ENCODE results near the gene TSC22D2. TPM values are rescaled to one million over a fixed set of nuclear protein-coding genes. Genes with fewer than 3 reads are reported as not detected.
A peak's percentile ranks its signal among the peaks of the same experiment; 100 is the strongest.

The TSC22D2 gene
- total and polyA plus RNA-seq, 2 experiments from 2014 or later, result 22.6 to 25.6 TPM

- H3K36me3 ChIP-seq, result peaks cover 4% of the 10 kb centered on the region
- DNase-seq (ENCODE audit: low read depth in 1 of 2, low spot score in 1 of 2), result no peak
- no peaks in the 10 kb centered on the region for H3K9me3 ChIP-seq (ENCODE audit: low read depth)
- peaks cover 9% of the 10 kb centered on the region for H3K4me1 ChIP-seq (ENCODE audit: low read depth)
- TF ChIP-seq CTCF (IDR thresholded peaks at IDR 0.05; ENCODE audit: low read depth, low read length), result no peak
- no peak overlapping the region for H3K4me3 ChIP-seq
- no peaks in the 10 kb centered on the region for H3K27me3 ChIP-seq
- no peak overlapping the region for H3K27ac ChIP-seq
These were observed 21.9 kb downstream of the TSC22D2 start for GRCh38 chr3:150429767-150430671.

- H3K27ac ChIP-seq, result no peak overlapping the region
- DNase-seq (ENCODE audit: low read depth in 1 of 2, low spot score in 1 of 2), result no peak
- H3K27me3 ChIP-seq, result no peaks in the 10 kb centered on the region
- H3K36me3 ChIP-seq, result no peaks in the 10 kb centered on the region
- H3K9me3 ChIP-seq (ENCODE audit: low read depth), result no peaks in the 10 kb centered on the region
- no peak overlapping the region for H3K4me3 ChIP-seq
- TF ChIP-seq CTCF (IDR thresholded peaks at IDR 0.05; ENCODE audit: low read depth, low read length), result no peak
- H3K4me1 ChIP-seq (ENCODE audit: low read depth), result peaks cover 27% of the 10 kb centered on the region
These were observed 25.2 kb downstream of the TSC22D2 start for GRCh38 chr3:150433347-150433746.

- TF ChIP-seq CTCF (IDR thresholded peaks at IDR 0.05; ENCODE audit: low read depth, low read length), result no peak
- no peaks in the 10 kb centered on the region for H3K9me3 ChIP-seq (ENCODE audit: low read depth)
- H3K27me3 ChIP-seq, result no peaks in the 10 kb centered on the region
- H3K27ac ChIP-seq, result no peak overlapping the region
- H3K36me3 ChIP-seq, result no peaks in the 10 kb centered on the region
- no peak for DNase-seq (ENCODE audit: low read depth in 1 of 2, low spot score in 1 of 2)
- H3K4me1 ChIP-seq (ENCODE audit: low read depth), result peaks cover 27% of the 10 kb centered on the region
- H3K4me3 ChIP-seq, result no peak overlapping the region
These were observed 26.1 kb downstream of the TSC22D2 start for GRCh38 chr3:150434234-150434633.

- H3K36me3 ChIP-seq, result no peaks in the 10 kb centered on the region
- no peaks in the 10 kb centered on the region for H3K27me3 ChIP-seq
- no peak for DNase-seq (ENCODE audit: low read depth in 1 of 2, low spot score in 1 of 2)
- H3K9me3 ChIP-seq (ENCODE audit: low read depth), result no peaks in the 10 kb centered on the region
- TF ChIP-seq CTCF (IDR thresholded peaks at IDR 0.05; ENCODE audit: low read depth, low read length), result no peak
- no peak overlapping the region for H3K4me3 ChIP-seq
- H3K4me1 ChIP-seq (ENCODE audit: low read depth), result peaks cover 27% of the 10 kb centered on the region
- H3K27ac ChIP-seq, result peak overlapping the region; percentile 59
These were observed 28.1 kb downstream of the TSC22D2 start for GRCh38 chr3:150436161-150436560.

- peaks cover 18% of the 10 kb centered on the region for H3K4me1 ChIP-seq (ENCODE audit: low read depth)
- H3K27ac ChIP-seq, result no peak overlapping the region
- no peak for DNase-seq (ENCODE audit: low read depth in 1 of 2, low spot score in 1 of 2)
- H3K36me3 ChIP-seq, result no peaks in the 10 kb centered on the region
- no peak overlapping the region for H3K4me3 ChIP-seq
- H3K27me3 ChIP-seq, result no peaks in the 10 kb centered on the region
- no peaks in the 10 kb centered on the region for H3K9me3 ChIP-seq (ENCODE audit: low read depth)
- no peak for TF ChIP-seq CTCF (IDR thresholded peaks at IDR 0.05; ENCODE audit: low read depth, low read length)
These were observed 31.6 kb downstream of the TSC22D2 start for GRCh38 chr3:150439657-150440056.
